ENCODE data around the gene OR2T27. TPM values are rescaled to one million over a fixed set of nuclear protein-coding genes. Genes with fewer than 3 reads are reported as not detected.
"Not testable (repeated sequence)": the region's sequence is repeated elsewhere in the genome, so short reads cannot be mapped to it uniquely, and the experiment has no call there.

OR2T27 gene
- not detected for total RNA-seq

- not testable (repeated sequence) for H3K4me3 Mint-ChIP-seq, H3K27ac Mint-ChIP-seq, H3K27me3 Mint-ChIP-seq, H3K36me3 Mint-ChIP-seq, H3K9me3 Mint-ChIP-seq, H3K4me1 Mint-ChIP-seq, DNase-seq
Observed at GRCh38 chr1:248655354-248655753, at the start of gene OR2T27. Gene OR2T27, minus strand, starts transcription at chr1:248655528. Its CDS starts 4,644 bp downstream, at chr1:248650884.

GRCh38 chr1:248704606-248705005 lies 49.3 kb upstream of the OR2T27 start:
- H3K36me3 Mint-ChIP-seq, result no peaks in the 10 kb centered on the region
- no peak overlapping the region for H3K4me3 Mint-ChIP-seq
- H3K9me3 Mint-ChIP-seq, result no peaks in the 10 kb centered on the region
- no peaks in the 10 kb centered on the region for H3K4me1 Mint-ChIP-seq
- no peak for DNase-seq
- H3K27ac Mint-ChIP-seq, result no peak overlapping the region
- peaks cover 12% of the 10 kb centered on the region for H3K27me3 Mint-ChIP-seq

- no peak overlapping the region for H3K4me3 Mint-ChIP-seq
- no peaks in the 10 kb centered on the region for H3K4me1 Mint-ChIP-seq
- no peak overlapping the region for H3K27ac Mint-ChIP-seq
- peaks cover 5% of the 10 kb centered on the region for H3K27me3 Mint-ChIP-seq
- no peaks in the 10 kb centered on the region for H3K9me3 Mint-ChIP-seq
- DNase-seq, result no peak
- no peaks in the 10 kb centered on the region for H3K36me3 Mint-ChIP-seq
Observed at GRCh38 chr1:248703674-248704073, 48.3 kb upstream of the OR2T27 start.

GRCh38 chr1:248702714-248703113 lies 47.4 kb upstream of the OR2T27 start, which contains the start of gene OR14I1:
Gene OR14I1, minus strand, starts transcription at chr1:248702766.
- Mint-ChIP-seq H3K27me3 (no peaks in the 10 kb centered on the region), H3K9me3 (no peaks in the 10 kb centered on the region), H3K36me3 (no peaks in the 10 kb centered on the region), H3K27ac (no peak within 1 kb of the TSS), H3K4me3 (no peak within 1 kb of the TSS), H3K4me1 (no peaks in the 10 kb centered on the region)
- DNase-seq, result no peak

- no peak for DNase-seq
- H3K4me1 Mint-ChIP-seq, result no peaks in the 10 kb centered on the region
- H3K9me3 Mint-ChIP-seq, result no peaks in the 10 kb centered on the region
- H3K36me3 Mint-ChIP-seq, result no peaks in the 10 kb centered on the region
- H3K27ac Mint-ChIP-seq, result no peak overlapping the region
- peaks cover 10% of the 10 kb centered on the region for H3K27me3 Mint-ChIP-seq
- no peak overlapping the region for H3K4me3 Mint-ChIP-seq
Observed at GRCh38 chr1:248699099-248699498, 43.8 kb upstream of the OR2T27 start.

GRCh38 chr1:248697907-248698306 lies 42.6 kb upstream of the OR2T27 start:
- no peak overlapping the region for H3K27ac Mint-ChIP-seq
- H3K4me3 Mint-ChIP-seq, result no peak overlapping the region
- no peaks in the 10 kb centered on the region for H3K36me3 Mint-ChIP-seq
- H3K9me3 Mint-ChIP-seq, result no peaks in the 10 kb centered on the region
- DNase-seq, result no peak
- peaks cover 10% of the 10 kb centered on the region for H3K27me3 Mint-ChIP-seq
- H3K4me1 Mint-ChIP-seq, result no peaks in the 10 kb centered on the region

- DNase-seq, result no peak
- H3K36me3 Mint-ChIP-seq, result no peaks in the 10 kb centered on the region
- H3K4me3 Mint-ChIP-seq, result no peak overlapping the region
- no peak overlapping the region for H3K27ac Mint-ChIP-seq
- H3K4me1 Mint-ChIP-seq, result no peaks in the 10 kb centered on the region
- H3K27me3 Mint-ChIP-seq, result peaks cover 16% of the 10 kb centered on the region
- no peaks in the 10 kb centered on the region for H3K9me3 Mint-ChIP-seq
Observed at GRCh38 chr1:248696774-248697173, 41.4 kb upstream of the OR2T27 start.

GRCh38 chr1:248696261-248696660 lies 40.9 kb upstream of the OR2T27 start:
- no peaks in the 10 kb centered on the region for H3K9me3 Mint-ChIP-seq
- no peak overlapping the region for H3K4me3 Mint-ChIP-seq
- no peaks in the 10 kb centered on the region for H3K4me1 Mint-ChIP-seq
- DNase-seq, result no peak
- no peaks in the 10 kb centered on the region for H3K36me3 Mint-ChIP-seq
- peaks cover 16% of the 10 kb centered on the region for H3K27me3 Mint-ChIP-seq
- H3K27ac Mint-ChIP-seq, result no peak overlapping the region

GRCh38 chr1:248695451-248696132 lies 40.3 kb upstream of the OR2T27 start:
- H3K4me1 Mint-ChIP-seq, result no peaks in the 10 kb centered on the region
- DNase-seq, result no peak
- peaks cover 2% of the 10 kb centered on the region for H3K9me3 Mint-ChIP-seq
- no peaks in the 10 kb centered on the region for H3K36me3 Mint-ChIP-seq
- H3K4me3 Mint-ChIP-seq, result no peak overlapping the region
- peaks cover 16% of the 10 kb centered on the region for H3K27me3 Mint-ChIP-seq
- no peak overlapping the region for H3K27ac Mint-ChIP-seq

GRCh38 chr1:248691567-248692155 lies 36.3 kb upstream of the OR2T27 start:
- no peak overlapping the region for H3K4me3 Mint-ChIP-seq
- peaks cover 3% of the 10 kb centered on the region for H3K9me3 Mint-ChIP-seq
- no peaks in the 10 kb centered on the region for H3K36me3 Mint-ChIP-seq
- peaks cover 8% of the 10 kb centered on the region for H3K27me3 Mint-ChIP-seq
- no peak overlapping the region for H3K27ac Mint-ChIP-seq
- peaks cover 3% of the 10 kb centered on the region for H3K4me1 Mint-ChIP-seq
- DNase-seq, result no peak

GRCh38 chr1:248688527-248689298 lies 33.4 kb upstream of the OR2T27 start:
- Mint-ChIP-seq H3K9me3 (peaks cover 3% of the 10 kb centered on the region), H3K27me3 (peaks cover 5% of the 10 kb centered on the region), H3K27ac (no peak overlapping the region), H3K4me1 (peaks cover 3% of the 10 kb centered on the region), H3K4me3 (no peak overlapping the region), H3K36me3 (no peaks in the 10 kb centered on the region)
- no peak for DNase-seq

GRCh38 chr1:248686815-248687214 lies 31.5 kb upstream of the OR2T27 start:
- peaks cover 3% of the 10 kb centered on the region for H3K9me3 Mint-ChIP-seq
- H3K4me1 Mint-ChIP-seq, result peaks cover 3% of the 10 kb centered on the region
- H3K4me3 Mint-ChIP-seq, result no peak overlapping the region
- H3K27ac Mint-ChIP-seq, result no peak overlapping the region
- DNase-seq, result no peak
- no peaks in the 10 kb centered on the region for H3K36me3 Mint-ChIP-seq
- H3K27me3 Mint-ChIP-seq, result no peaks in the 10 kb centered on the region

GRCh38 chr1:248681651-248682050 lies 26.3 kb upstream of the OR2T27 start:
- no peaks in the 10 kb centered on the region for H3K27me3 Mint-ChIP-seq
- H3K36me3 Mint-ChIP-seq, result no peaks in the 10 kb centered on the region
- no peak overlapping the region for H3K4me3 Mint-ChIP-seq
- no peak for DNase-seq
- H3K4me1 Mint-ChIP-seq, result peaks cover under 1% of the 10 kb centered on the region
- H3K9me3 Mint-ChIP-seq, result no peaks in the 10 kb centered on the region
- no peak overlapping the region for H3K27ac Mint-ChIP-seq

- H3K27ac Mint-ChIP-seq, result no peak overlapping the region
- no peaks in the 10 kb centered on the region for H3K27me3 Mint-ChIP-seq
- no peak for DNase-seq
- H3K36me3 Mint-ChIP-seq, result peaks cover 4% of the 10 kb centered on the region
- H3K4me1 Mint-ChIP-seq, result no peaks in the 10 kb centered on the region
- peaks cover 7% of the 10 kb centered on the region for H3K9me3 Mint-ChIP-seq
- H3K4me3 Mint-ChIP-seq, result no peak overlapping the region
Observed at GRCh38 chr1:248670003-248670402, 14.7 kb upstream of the OR2T27 start.

GRCh38 chr1:248663453-248664328 lies 8.4 kb upstream of the OR2T27 start:
- DNase-seq, H3K27ac Mint-ChIP-seq, H3K27me3 Mint-ChIP-seq, H3K4me1 Mint-ChIP-seq, H3K36me3 Mint-ChIP-seq, H3K9me3 Mint-ChIP-seq, H3K4me3 Mint-ChIP-seq: not testable (repeated sequence)
